ENCODE data around the gene ALG3. TPM values are rescaled to one million over a fixed set of nuclear protein-coding genes. Genes with fewer than 3 reads are reported as not detected.
"Not testable (repeated sequence)": the region's sequence is repeated elsewhere in the genome, so short reads cannot be mapped to it uniquely, and the experiment has no call there.

The ALG3 gene
- polyA plus RNA-seq, 1 experiment, result 35.6 TPM

DNA sequence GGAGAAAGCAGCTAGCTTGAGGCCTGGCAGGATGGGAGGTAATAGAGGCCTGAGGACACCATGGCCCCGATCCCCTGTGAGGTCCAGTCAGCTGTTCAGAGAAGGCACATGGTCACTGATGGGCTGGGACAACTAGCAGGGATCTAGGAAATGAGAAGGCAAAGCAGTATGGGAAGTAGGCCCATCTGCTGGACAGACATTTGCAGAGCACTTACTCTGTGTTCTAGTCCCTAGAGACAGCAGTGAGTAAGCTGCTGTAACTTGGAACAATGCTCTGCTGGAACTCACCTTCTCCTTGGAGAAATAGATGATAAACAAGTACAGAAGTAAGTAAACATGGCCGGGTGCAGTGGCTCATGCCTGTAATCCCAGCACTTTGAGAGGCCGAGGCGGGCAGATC, 34.2 kb upstream of the ALG3 start:
- CTCF ChIA-PET, result interaction anchor here (1.0 kb wide), 1 partner anchor 33 kb away, joined by 4 read pairs; no protein-coding TSS in a partner anchor

DNA sequence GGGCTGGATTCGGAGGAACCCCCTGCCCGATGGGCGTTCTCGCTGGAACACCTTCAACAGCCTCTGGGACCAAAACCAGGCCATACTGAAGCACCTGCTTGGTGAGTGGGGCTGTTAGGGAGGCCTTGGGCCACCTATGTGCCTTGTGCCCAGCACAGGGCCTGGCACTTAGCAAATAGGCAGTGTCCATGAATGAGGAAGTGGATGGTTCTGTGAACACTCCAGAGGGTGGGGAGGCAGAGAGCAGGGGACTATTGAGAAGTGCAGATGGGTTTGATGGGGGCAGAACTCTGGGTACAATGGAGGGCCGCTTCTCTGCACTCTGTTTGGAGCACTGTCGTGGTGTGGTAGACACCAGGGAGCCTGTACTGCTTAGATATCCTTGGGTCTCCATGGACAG, 28.6 kb upstream of the ALG3 start:
- peaks cover 46% of the 10 kb centered on the region for H3K27me3 ChIP-seq (ENCODE audit: control insufficient read depth, insufficient read depth, low read length)
- DNase-seq (ENCODE audit: low read depth, low spot score), result no peak

More for the DNA sequence above, 34.2 kb upstream of the ALG3 start:
- peaks cover 22% of the 10 kb centered on the region for H3K27me3 ChIP-seq (ENCODE audit: control insufficient read depth, insufficient read depth, low read length)
- H3K9me3 ChIP-seq (ENCODE audit: control insufficient read depth, insufficient read depth, low read length), result no peaks in the 10 kb centered on the region; the same call in 1 of the 2 replicates
- POLR2A ChIA-PET, result no interaction called here
- DNase-seq (ENCODE audit: low read depth, low spot score), result no peak
- H3K4me3 ChIP-seq (ENCODE audit: low read depth, low read length), result no peak overlapping the region
- H3K27ac ChIP-seq (ENCODE audit: low read depth, low read length), result no peak overlapping the region
- TF ChIP-seq, protein P1, sequence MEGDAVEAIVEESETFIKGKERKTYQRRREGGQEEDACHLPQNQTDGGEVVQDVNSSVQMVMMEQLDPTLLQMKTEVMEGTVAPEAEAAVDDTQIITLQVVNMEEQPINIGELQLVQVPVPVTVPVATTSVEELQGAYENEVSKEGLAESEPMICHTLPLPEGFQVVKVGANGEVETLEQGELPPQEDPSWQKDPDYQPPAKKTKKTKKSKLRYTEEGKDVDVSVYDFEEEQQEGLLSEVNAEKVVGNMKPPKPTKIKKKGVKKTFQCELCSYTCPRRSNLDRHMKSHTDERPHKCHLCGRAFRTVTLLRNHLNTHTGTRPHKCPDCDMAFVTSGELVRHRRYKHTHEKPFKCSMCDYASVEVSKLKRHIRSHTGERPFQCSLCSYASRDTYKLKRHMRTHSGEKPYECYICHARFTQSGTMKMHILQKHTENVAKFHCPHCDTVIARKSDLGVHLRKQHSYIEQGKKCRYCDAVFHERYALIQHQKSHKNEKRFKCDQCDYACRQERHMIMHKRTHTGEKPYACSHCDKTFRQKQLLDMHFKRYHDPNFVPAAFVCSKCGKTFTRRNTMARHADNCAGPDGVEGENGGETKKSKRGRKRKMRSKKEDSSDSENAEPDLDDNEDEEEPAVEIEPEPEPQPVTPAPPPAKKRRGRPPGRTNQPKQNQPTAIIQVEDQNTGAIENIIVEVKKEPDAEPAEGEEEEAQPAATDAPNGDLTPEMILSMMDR (IDR thresholded peaks at IDR 0.05; ENCODE audit: low read depth, low read length), result no peak

DNA sequence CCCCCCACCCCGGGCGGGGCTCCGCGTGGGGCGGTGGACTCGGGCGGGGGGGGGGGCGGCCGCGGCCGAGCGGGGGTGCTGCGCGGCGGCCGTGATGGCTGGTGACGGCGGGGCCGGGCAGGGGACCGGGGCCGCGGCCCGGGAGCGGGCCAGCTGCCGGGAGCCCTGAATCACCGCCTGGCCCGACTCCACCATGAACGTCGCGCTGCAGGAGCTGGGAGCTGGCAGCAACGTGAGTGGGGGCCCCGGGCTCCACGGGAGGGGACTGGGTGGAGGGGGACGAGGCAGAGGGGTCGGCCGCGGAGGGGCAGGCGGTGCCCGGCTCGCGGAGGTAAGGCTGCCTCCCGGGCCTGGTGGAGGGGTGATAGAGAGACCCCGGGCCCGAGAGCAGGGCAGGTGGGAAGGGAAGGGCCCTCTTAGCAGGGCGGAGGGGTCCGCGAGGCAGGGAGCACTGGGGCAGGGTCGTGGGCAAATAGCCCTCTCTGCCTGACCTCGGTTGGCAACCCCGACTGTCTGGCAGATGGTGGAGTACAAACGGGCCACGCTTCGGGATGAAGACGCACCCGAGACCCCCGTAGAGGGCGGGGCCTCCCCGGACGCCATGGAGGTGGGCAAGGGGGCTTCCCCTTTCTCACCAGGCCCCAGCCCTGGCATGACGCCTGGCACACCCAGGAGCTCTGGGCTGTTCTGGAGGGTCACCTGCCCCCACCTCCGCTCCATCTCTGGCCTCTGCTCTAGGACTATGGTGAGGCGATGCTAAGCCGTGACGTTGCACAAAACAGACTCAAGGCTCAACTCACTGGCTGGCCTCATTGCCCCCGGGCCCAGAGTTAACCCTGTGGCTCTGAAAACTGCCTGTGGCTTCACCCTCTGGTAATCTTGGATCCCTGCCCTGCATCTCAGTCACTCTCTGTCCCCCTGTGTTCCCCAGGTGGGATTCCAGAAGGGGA, 27.5 kb upstream of the ALG3 start, which contains the start of gene ECE2:
Gene ECE2 (plus strand): TSS at position 62 of the 950 bp plus-strand sequence. CDS start 132 bp downstream, at position 194.
- DNase-seq (ENCODE audit: low read depth, low spot score), result no peak
- H3K27ac ChIP-seq (ENCODE audit: low read depth, low read length), result no peak within 1 kb of the TSS
- H3K9me3 ChIP-seq (ENCODE audit: control insufficient read depth, insufficient read depth, low read length), result no peaks in the 10 kb centered on the region
- H3K27me3 ChIP-seq (ENCODE audit: control insufficient read depth, insufficient read depth, low read length), result peaks cover 44% of the 10 kb centered on the region
- POLR2A ChIA-PET, result no interaction called here
- CTCF ChIA-PET, result no interaction called here
- TF ChIP-seq, protein P1 (IDR thresholded peaks at IDR 0.05; ENCODE audit: low read depth, low read length), result no peak
- H3K4me3 ChIP-seq (ENCODE audit: low read depth, low read length), result no peak within 1 kb of the TSS

More for the DNA sequence above, 28.6 kb upstream of the ALG3 start:
- CTCF ChIA-PET, result no interaction called here
- POLR2A ChIA-PET, result no interaction called here
- Histone ChIP-seq H3K27ac (ENCODE audit: low read depth, low read length) (no peak overlapping the region), H3K4me3 (ENCODE audit: low read depth, low read length) (no peak overlapping the region), H3K9me3 (ENCODE audit: control insufficient read depth, insufficient read depth, low read length) (no peaks in the 10 kb centered on the region)
- TF ChIP-seq, protein P1 (IDR thresholded peaks at IDR 0.05; ENCODE audit: low read depth, low read length), result no peak

DNA sequence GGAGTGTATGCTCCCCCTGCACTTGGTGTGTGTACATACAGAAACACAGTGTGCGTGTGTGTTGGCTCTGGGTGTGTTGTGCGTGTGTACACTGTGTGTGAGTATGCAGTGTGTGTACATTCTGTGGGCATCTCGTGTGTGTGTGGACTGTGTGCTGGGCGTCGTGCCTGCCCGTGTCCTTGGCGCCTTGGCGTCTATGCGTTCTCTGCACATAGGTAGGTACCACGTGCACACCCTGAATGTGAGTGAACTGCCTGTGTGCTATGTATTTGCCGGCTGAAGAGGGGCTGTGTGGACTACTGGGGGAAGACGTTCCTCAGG, 26.6 kb upstream of the ALG3 start:
- no peak for DNase-seq (ENCODE audit: low read depth, low spot score)
- TF ChIP-seq, protein P1 (IDR thresholded peaks at IDR 0.05; ENCODE audit: low read depth, low read length), result no peak
- Histone ChIP-seq H3K4me3 (ENCODE audit: low read depth, low read length) (no peak overlapping the region), H3K9me3 (ENCODE audit: control insufficient read depth, insufficient read depth, low read length) (no peaks in the 10 kb centered on the region), H3K27me3 (ENCODE audit: control insufficient read depth, insufficient read depth, low read length) (peaks cover 42% of the 10 kb centered on the region), H3K27ac (ENCODE audit: low read depth, low read length) (no peak overlapping the region)
- POLR2A ChIA-PET, result no interaction called here
- CTCF ChIA-PET, result no interaction called here

DNA sequence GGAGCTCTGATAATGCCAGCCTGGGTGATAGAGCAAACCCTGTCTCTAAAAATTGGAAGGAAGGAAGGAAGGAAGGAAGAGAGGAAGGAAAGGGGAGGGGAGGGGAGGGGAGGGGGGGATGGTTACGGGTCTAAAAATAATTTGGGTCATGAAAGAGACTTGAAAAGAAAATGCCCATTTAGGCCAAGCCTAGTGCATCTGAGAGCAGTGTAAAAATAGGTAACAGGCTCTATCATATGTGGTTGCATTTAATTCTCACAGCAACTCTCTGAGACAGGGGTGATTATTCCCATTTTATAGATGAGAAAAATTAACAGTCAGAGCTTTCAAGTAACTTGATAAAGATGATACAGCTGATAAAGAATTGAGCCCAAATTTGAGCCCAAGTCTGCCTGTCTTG, 23.5 kb upstream of the ALG3 start:
- CTCF ChIA-PET, result interaction anchor here (0.9 to 1.3 kb wide), 2 partner anchors 22 to 32 kb away, joined by 3 read pairs; no protein-coding TSS in a partner anchor

DNA sequence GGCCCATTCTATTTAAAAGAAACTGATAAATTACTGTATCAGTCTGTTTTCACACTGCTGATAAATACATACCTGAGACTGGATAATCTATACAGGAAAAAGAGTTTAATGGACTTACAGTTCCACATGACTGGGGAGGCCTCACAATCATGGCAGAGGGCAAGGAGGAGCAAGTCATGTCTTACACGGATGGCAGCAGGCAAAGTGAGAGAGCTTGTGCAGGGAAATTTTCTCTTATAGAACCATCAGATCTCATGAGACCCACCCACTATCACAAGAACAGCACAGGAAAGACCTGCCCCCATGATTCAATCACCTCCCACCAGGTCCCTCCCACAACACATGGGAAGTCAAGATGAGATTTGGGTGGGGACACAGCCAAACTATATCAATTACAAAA, 18.5 kb upstream of the ALG3 start:
- H3K27ac ChIP-seq (ENCODE audit: low read depth, low read length); POLR2A ChIA-PET; CTCF ChIA-PET; H3K4me3 ChIP-seq (ENCODE audit: low read depth, low read length); DNase-seq (ENCODE audit: low read depth, low spot score); H3K9me3 ChIP-seq (ENCODE audit: control insufficient read depth, insufficient read depth, low read length): not testable (repeated sequence)
- H3K27me3 ChIP-seq (ENCODE audit: control insufficient read depth, insufficient read depth, low read length), result peaks cover 11% of the 10 kb centered on the region

More for the DNA sequence above, 23.5 kb upstream of the ALG3 start:
- TF ChIP-seq, protein P1 (IDR thresholded peaks at IDR 0.05; ENCODE audit: low read depth, low read length), result no peak
- POLR2A ChIA-PET, result no interaction called here
- DNase-seq (ENCODE audit: low read depth, low spot score), result no peak
- Histone ChIP-seq H3K27ac (ENCODE audit: low read depth, low read length) (no peak overlapping the region), H3K4me3 (ENCODE audit: low read depth, low read length) (no peak overlapping the region), H3K9me3 (ENCODE audit: control insufficient read depth, insufficient read depth, low read length) (no peaks in the 10 kb centered on the region), H3K27me3 (ENCODE audit: control insufficient read depth, insufficient read depth, low read length) (peaks cover 25% of the 10 kb centered on the region)
